Mesothelial cell of epicardium (in vitro differentiated cells): Measurements from ENCODE around the gene CIC. TPM values are rescaled to one million over a fixed set of nuclear protein-coding genes. Genes with fewer than 3 reads are reported as not detected.

Experiments
- DNase-seq, 2 experiments: peaks; one replicate each; pipeline ENCODE4 v3.0.0; 2021; ENCODE audit warnings: low spot score in 2 of 2; ENCODE audit not compliant: unreplicated experiment in 2 of 2
- H3K27ac Mint-ChIP-seq: 2 replicates; pipeline ENCODE4 v1.8.0; 2021; ENCODE audit warnings: mixed read lengths
- H3K27me3 Mint-ChIP-seq: 2 replicates; pipeline ENCODE4 v1.8.0; 2021; ENCODE audit warnings: low read depth, mixed read lengths
- H3K36me3 Mint-ChIP-seq: 2 replicates; pipeline ENCODE4 v1.8.0; 2021; ENCODE audit warnings: mixed read lengths
- H3K4me1 Mint-ChIP-seq: 2 replicates; pipeline ENCODE4 v1.8.0; 2021; ENCODE audit warnings: mixed read lengths
- H3K4me3 Mint-ChIP-seq: 2 replicates; pipeline ENCODE4 v1.8.0; 2021; ENCODE audit warnings: mild to moderate bottlenecking, moderate library complexity, mixed read lengths
- H3K9me3 Mint-ChIP-seq: 2 replicates; pipeline ENCODE4 v1.8.0; 2021; ENCODE audit warnings: mixed read lengths
- CTCF ChIP-seq: fragments of 200-600 bp; sonication (generic); IDR thresholded peaks from one replicate; pipeline ENCODE4 v1.5.0; 2021; ENCODE audit warnings: antibody characterized with exemption; ENCODE audit not compliant: unreplicated experiment
- total RNA-seq: library from RNA; stranded (reverse); gene quantifications from 3 replicates; pipeline ENCODE4 v1.2.1, GENCODE V29; 2021

Gene CIC
- total RNA-seq, 1 donor from 2014 or later, result 90.9 TPM

GRCh38 chr19:42323473-42323851 is 54.4 kb downstream of the CIC start:
- Mint-ChIP-seq H3K4me3 (peak overlapping the region; percentile 22), H3K27me3 (peaks cover 60% of the 10 kb centered on the region), H3K4me1 (peaks cover 25% of the 10 kb centered on the region), H3K27ac (no peak overlapping the region), H3K36me3 (peaks cover 3% of the 10 kb centered on the region), H3K9me3 (no peaks in the 10 kb centered on the region)
- no peak for DNase-seq
- TF ChIP-seq CTCF, result no peak

- Mint-ChIP-seq H3K9me3 (no peaks in the 10 kb centered on the region), H3K4me1 (peaks cover 25% of the 10 kb centered on the region), H3K27me3 (peaks cover 55% of the 10 kb centered on the region), H3K4me3 (no peak overlapping the region), H3K27ac (no peak overlapping the region), H3K36me3 (peaks cover 3% of the 10 kb centered on the region)
- no peak for DNase-seq
- no peak for TF ChIP-seq CTCF
These were observed 55.0 kb downstream of the CIC start for GRCh38 chr19:42323852-42324654.

- H3K27ac Mint-ChIP-seq, result peak overlapping the region; percentile 59
These were observed 55.7 kb downstream of the CIC start for GRCh38 chr19:42324655-42325307.

GRCh38 chr19:42325308-42325895 is 56.4 kb downstream of the CIC start, which contains the start of gene MEGF8:
MEGF8 (plus strand) TSS chr19:42325635; CDS start chr19:42326244, 609 bp downstream.
- peak; percentile 96 to 98 for DNase-seq
- Mint-ChIP-seq H3K9me3 (no peaks in the 10 kb centered on the region), H3K4me1 (peaks cover 27% of the 10 kb centered on the region), H3K27ac (peak within 1 kb of the TSS; percentile 59), H3K27me3 (peaks cover 44% of the 10 kb centered on the region), H3K36me3 (peaks cover 3% of the 10 kb centered on the region), H3K4me3 (peak within 1 kb of the TSS; percentile 85)
- peak; percentile 58 for TF ChIP-seq CTCF

More at GRCh38 chr19:42324655-42325307, 55.7 kb downstream of the CIC start:
- peak overlapping the region; percentile 85 for H3K4me3 Mint-ChIP-seq
- H3K27me3 Mint-ChIP-seq, result peaks cover 50% of the 10 kb centered on the region
- no peak for DNase-seq
- H3K36me3 Mint-ChIP-seq, result peaks cover 3% of the 10 kb centered on the region
- no peak for TF ChIP-seq CTCF
- H3K4me1 Mint-ChIP-seq, result peaks cover 25% of the 10 kb centered on the region
- H3K9me3 Mint-ChIP-seq, result no peaks in the 10 kb centered on the region

GRCh38 chr19:42325896-42326771 is 57.1 kb downstream of the CIC start:
- Mint-ChIP-seq H3K9me3 (no peaks in the 10 kb centered on the region), H3K36me3 (peaks cover 3% of the 10 kb centered on the region), H3K4me3 (peak overlapping the region; percentile 85), H3K27me3 (peaks cover 37% of the 10 kb centered on the region), H3K27ac (no peak overlapping the region), H3K4me1 (peaks cover 27% of the 10 kb centered on the region)
- DNase-seq, result peak in 1 of 2 experiments; percentile 50
- TF ChIP-seq CTCF, result no peak
